GM23338 (cell line): Measurements from ENCODE around the gene PRSS57. TPM values are rescaled to one million over a fixed set of nuclear protein-coding genes. Genes with fewer than 3 reads are reported as not detected.

Experiments
- ATAC-seq: fragments of 200-7000 bp; cut with Tn5 transposase; 3 replicates; pipeline ENCODE4 v1.9.1; 2020
- DNase-seq: peaks from one replicate; pipeline ENCODE4 v3.0.0-alpha.2; 2015; ENCODE audit warnings: low spot score
- H2AFZ ChIP-seq: fragments of 200-600 bp; sonication (generic); 2 replicates; pipeline ENCODE4 v1.8.0; 2016; ENCODE audit warnings: antibody characterized with exemption, mild to moderate bottlenecking, moderate library complexity
- H3F3A ChIP-seq: fragments of 200-600 bp; sonication (generic); replicated peaks from 2 replicates; pipeline ENCODE4 v1.8.0; 2017; ENCODE audit warnings: antibody characterized with exemption, mixed run types, low read depth
- H3K27ac ChIP-seq: fragments of 200-600 bp; sonication (generic); 2 replicates; pipeline ENCODE4 v1.6.1; 2016; ENCODE audit warnings: low read depth
- H3K27me3 ChIP-seq: fragments of 200-600 bp; sonication (generic); 2 replicates; pipeline ENCODE4 v1.8.0; 2016; ENCODE audit warnings: mild to moderate bottlenecking, mixed run types, moderate library complexity; ENCODE audit not compliant: insufficient read depth
- H3K36me3 ChIP-seq: fragments of 200-600 bp; sonication (generic); 2 replicates; pipeline ENCODE4 v1.8.0; 2016; ENCODE audit warnings: mild to moderate bottlenecking; ENCODE audit not compliant: insufficient read depth
- H3K4me1 ChIP-seq: fragments of 200-600 bp; sonication (generic); 2 replicates; pipeline ENCODE4 v1.8.0; 2016; ENCODE audit warnings: mild to moderate bottlenecking, moderate library complexity; ENCODE audit not compliant: insufficient read depth
- H3K4me2 ChIP-seq: fragments of 200-600 bp; sonication (generic); 2 replicates; pipeline ENCODE4 v1.7.1; 2017; ENCODE audit warnings: mixed run types
- H3K4me3 ChIP-seq: fragments of 200-600 bp; sonication (generic); 2 replicates; pipeline ENCODE4 v1.6.1; 2016; ENCODE audit warnings: mixed run types
- H3K79me2 ChIP-seq: fragments of 200-600 bp; sonication (generic); replicated peaks from 2 replicates; pipeline ENCODE4 v1.8.0; 2017; ENCODE audit warnings: mild to moderate bottlenecking; ENCODE audit not compliant: insufficient read depth
- H3K9me2 ChIP-seq: fragments of 200-600 bp; sonication (generic); 2 replicates; pipeline ENCODE4 v1.8.0; 2017; ENCODE audit not compliant: insufficient read depth
- H4K20me1 ChIP-seq: fragments of 200-600 bp; sonication (generic); replicated peaks from 2 replicates; pipeline ENCODE4 v1.8.0; 2017; ENCODE audit warnings: mild to moderate bottlenecking; ENCODE audit not compliant: insufficient read depth
- H3K27ac Mint-ChIP-seq: 2 replicates; pipeline ENCODE4 v1.8.0; 2020; ENCODE audit warnings: inconsistent platforms, mild to moderate bottlenecking, moderate library complexity, mixed read lengths
- H3K27me3 Mint-ChIP-seq: 3 replicates; pipeline ENCODE4 v1.8.0; 2022; ENCODE audit warnings: low read depth, mild to moderate bottlenecking, moderate library complexity, mixed read lengths, inconsistent platforms; ENCODE audit not compliant: insufficient read depth, poor library complexity
- H3K36me3 Mint-ChIP-seq: 3 replicates; pipeline ENCODE4 v1.8.0; 2021; ENCODE audit warnings: low read depth, mild to moderate bottlenecking, inconsistent platforms, moderate library complexity, mixed read lengths
- H3K4me1 Mint-ChIP-seq: 3 replicates; pipeline ENCODE4 v1.8.0; 2020; ENCODE audit warnings: mild to moderate bottlenecking, inconsistent platforms, mixed read lengths
- H3K4me3 Mint-ChIP-seq: 3 replicates; pipeline ENCODE4 v1.8.0; 2021; ENCODE audit warnings: moderate library complexity, mild to moderate bottlenecking, inconsistent platforms, mixed read lengths
- H3K9me3 Mint-ChIP-seq: 3 replicates; pipeline ENCODE4 v1.8.0; 2020; ENCODE audit warnings: moderate library complexity, mild to moderate bottlenecking, inconsistent platforms, mixed read lengths
- CREB1 ChIP-seq: fragments of 250-450 bp; sonication (Bioruptor Pico); IDR thresholded peaks from 2 replicates; pipeline ENCODE4 v1.5.0; 2020; ENCODE audit warnings: low read depth, mild to moderate bottlenecking, moderate library complexity
- CTCF ChIP-seq, 2 experiments: fragments of 200-600 bp in 1 of 2; sonication (generic) in 1 of 2; conservative IDR thresholded peaks; 2 replicates each; pipeline versions ENCODE4 v1.5.1 to v1.6.1; 2016 to 2017; ENCODE audit warnings: antibody characterized with exemption in 2 of 2, low read depth in 2 of 2, mild to moderate bottlenecking in 2 of 2, moderate library complexity in 1 of 2
- EZH2 ChIP-seq: fragments of 200-600 bp; sonication (generic); IDR thresholded peaks from one replicate; pipeline ENCODE4 v1.8.0; 2017; ENCODE audit warnings: antibody characterized with exemption, mild to moderate bottlenecking, low read depth; ENCODE audit not compliant: unreplicated experiment
- JUNB ChIP-seq: IDR thresholded peaks from one replicate; pipeline ENCODE4 v1.6.1; 2016; ENCODE audit warnings: antibody characterized with exemption; ENCODE audit not compliant: unreplicated experiment
- NANOG ChIP-seq: IDR thresholded peaks from 2 replicates; pipeline ENCODE4 v1.6.1; 2016; ENCODE audit warnings: antibody characterized with exemption, borderline replicate concordance
- STAT1 ChIP-seq: IDR thresholded peaks from one replicate; pipeline ENCODE4 v1.6.1; 2016; ENCODE audit warnings: antibody characterized with exemption; ENCODE audit not compliant: unreplicated experiment
- polyA plus RNA-seq: library from polyadenylated mRNA; unstranded; fragments of >200 nt; fragmentation: Nextera tagmentation; extraction: Ambion mirVana; gene quantifications from 2 replicates; pipeline ENCODE4 v1.2.1, GENCODE V29; 2016
- total RNA-seq: library from RNA; depleted of rRNA; stranded (reverse); fragments of >200 nt; shearing (Covaris generic); gene quantifications from 2 replicates; pipeline ENCODE4 v1.2.3, GENCODE V29; 2014
- TF ChIP-seq, protein P1 (sequence below): IDR thresholded peaks from 2 replicates; pipeline ENCODE4 v1.6.1; 2016; ENCODE audit warnings: antibody characterized with exemption
- TF ChIP-seq, protein P2 (sequence below): IDR thresholded peaks from one replicate; pipeline ENCODE4 v1.6.1; 2018; ENCODE audit warnings: antibody characterized with exemption; ENCODE audit not compliant: unreplicated experiment

The PRSS57 gene
- total and polyA plus RNA-seq, 2 experiments from 2014 or later, result 0.34 TPM; not detected in 1

DNA sequence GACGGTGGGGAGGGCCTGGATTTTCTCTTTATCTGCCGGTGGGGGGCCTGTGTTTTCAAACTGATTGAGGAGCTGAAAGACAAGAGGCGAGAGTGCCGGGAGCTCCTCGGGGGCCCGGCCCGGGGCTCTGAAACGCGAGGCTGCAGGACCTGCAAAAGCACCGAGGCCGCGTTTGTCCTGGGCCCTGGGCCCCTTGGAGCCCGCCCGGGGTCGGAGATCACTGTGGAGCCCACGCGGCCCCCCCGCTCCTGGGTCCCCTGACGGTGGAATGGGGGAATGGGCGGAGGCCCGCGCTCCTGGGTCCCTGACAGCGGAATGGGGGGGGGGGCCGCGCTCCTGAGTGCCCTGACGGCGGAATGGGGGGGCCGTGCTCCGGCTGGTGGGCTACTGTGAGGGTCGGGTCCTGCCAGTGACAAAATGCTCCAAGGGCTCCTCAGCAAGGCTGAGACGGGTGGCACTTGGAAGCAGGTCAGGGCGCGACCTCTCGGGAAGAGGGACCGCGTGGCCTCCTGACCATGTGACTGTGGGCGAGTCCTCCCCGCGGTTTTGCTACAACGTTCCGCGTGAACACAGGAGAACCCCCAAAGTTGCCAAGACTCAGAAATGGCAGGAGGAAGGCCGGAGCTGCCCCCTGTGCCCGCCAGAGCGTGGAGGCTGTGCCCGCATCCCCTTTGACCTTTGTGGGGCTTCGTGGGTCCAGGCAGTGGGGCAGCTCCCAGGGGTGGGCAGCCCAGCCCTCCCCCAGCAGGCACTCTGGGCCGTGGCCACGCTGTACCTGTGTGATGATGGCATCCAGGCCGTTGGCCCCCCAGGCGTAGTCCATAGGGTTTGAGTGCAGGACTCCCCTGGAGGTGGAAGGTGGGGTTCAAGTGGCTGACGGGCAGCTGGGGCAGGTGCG is 46.1 kb downstream of the PRSS57 start (continued):
- no peak for TF ChIP-seq CTCF (conservative IDR thresholded peaks at IDR 0.05; ENCODE audit: low read depth in 2 of 2)
- TF ChIP-seq, protein P1, sequence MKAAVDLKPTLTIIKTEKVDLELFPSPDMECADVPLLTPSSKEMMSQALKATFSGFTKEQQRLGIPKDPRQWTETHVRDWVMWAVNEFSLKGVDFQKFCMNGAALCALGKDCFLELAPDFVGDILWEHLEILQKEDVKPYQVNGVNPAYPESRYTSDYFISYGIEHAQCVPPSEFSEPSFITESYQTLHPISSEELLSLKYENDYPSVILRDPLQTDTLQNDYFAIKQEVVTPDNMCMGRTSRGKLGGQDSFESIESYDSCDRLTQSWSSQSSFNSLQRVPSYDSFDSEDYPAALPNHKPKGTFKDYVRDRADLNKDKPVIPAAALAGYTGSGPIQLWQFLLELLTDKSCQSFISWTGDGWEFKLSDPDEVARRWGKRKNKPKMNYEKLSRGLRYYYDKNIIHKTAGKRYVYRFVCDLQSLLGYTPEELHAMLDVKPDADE, result no peak

- H3K4me1 ChIP-seq, result no peaks in the 10 kb centered on the region
- no peaks in the 10 kb centered on the region for H3K27me3 ChIP-seq
- Mint-ChIP-seq H3K4me3 (no peak overlapping the region), H3K36me3 (peaks cover 21% of the 10 kb centered on the region), H3K27ac (no peak overlapping the region), H3K9me3 (no peaks in the 10 kb centered on the region), H3K4me1 (no peaks in the 10 kb centered on the region), H3K27me3 (peaks cover 7% of the 10 kb centered on the region)
- no peak overlapping the region for H2AFZ ChIP-seq
- no peaks in the 10 kb centered on the region; the same call in none of the 2 replicates for H4K20me1 ChIP-seq
- ATAC-seq, result no peak
- DNase-seq, result no peak
- no peak overlapping the region for H3K27ac ChIP-seq
- 0 out of 2 replicates have a peak, but pooled peaks cover 3% of the 10 kb centered on the region for H3F3A ChIP-seq
- H3K4me2 ChIP-seq, result no peak overlapping the region
- no peaks in the 10 kb centered on the region for H3K9me2 ChIP-seq
- peaks cover 12% of the 10 kb centered on the region for H3K79me2 ChIP-seq
- H3K4me3 ChIP-seq, result no peak overlapping the region
- H3K36me3 ChIP-seq, result 0 out of 2 replicates have a peak, but pooled peaks cover 5% of the 10 kb centered on the region
- TF ChIP-seq EZH2 (no peak), STAT1 (no peak), CTCF (conservative IDR thresholded peaks at IDR 0.05; ENCODE audit: low read depth in 2 of 2) (no peak), JUNB (no peak), NANOG (no peak), CREB1 (CRISPR knock-in tag) (no peak)
- TF ChIP-seq, protein P2, sequence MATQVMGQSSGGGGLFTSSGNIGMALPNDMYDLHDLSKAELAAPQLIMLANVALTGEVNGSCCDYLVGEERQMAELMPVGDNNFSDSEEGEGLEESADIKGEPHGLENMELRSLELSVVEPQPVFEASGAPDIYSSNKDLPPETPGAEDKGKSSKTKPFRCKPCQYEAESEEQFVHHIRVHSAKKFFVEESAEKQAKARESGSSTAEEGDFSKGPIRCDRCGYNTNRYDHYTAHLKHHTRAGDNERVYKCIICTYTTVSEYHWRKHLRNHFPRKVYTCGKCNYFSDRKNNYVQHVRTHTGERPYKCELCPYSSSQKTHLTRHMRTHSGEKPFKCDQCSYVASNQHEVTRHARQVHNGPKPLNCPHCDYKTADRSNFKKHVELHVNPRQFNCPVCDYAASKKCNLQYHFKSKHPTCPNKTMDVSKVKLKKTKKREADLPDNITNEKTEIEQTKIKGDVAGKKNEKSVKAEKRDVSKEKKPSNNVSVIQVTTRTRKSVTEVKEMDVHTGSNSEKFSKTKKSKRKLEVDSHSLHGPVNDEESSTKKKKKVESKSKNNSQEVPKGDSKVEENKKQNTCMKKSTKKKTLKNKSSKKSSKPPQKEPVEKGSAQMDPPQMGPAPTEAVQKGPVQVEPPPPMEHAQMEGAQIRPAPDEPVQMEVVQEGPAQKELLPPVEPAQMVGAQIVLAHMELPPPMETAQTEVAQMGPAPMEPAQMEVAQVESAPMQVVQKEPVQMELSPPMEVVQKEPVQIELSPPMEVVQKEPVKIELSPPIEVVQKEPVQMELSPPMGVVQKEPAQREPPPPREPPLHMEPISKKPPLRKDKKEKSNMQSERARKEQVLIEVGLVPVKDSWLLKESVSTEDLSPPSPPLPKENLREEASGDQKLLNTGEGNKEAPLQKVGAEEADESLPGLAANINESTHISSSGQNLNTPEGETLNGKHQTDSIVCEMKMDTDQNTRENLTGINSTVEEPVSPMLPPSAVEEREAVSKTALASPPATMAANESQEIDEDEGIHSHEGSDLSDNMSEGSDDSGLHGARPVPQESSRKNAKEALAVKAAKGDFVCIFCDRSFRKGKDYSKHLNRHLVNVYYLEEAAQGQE, result no peak
- TF ChIP-seq, protein P1, result no peak
Measured at GRCh38 chr19:648305-648704, 46.9 kb downstream of the PRSS57 start.
